NOMO-1 (cell line): ENCODE data around the gene KANK4.

Source experiments
- DNase-seq, 2 experiments: peaks; one replicate each; lab custom pipeline; 2025; ENCODE audit not compliant: unreplicated experiment in 2 of 2; lab: John Stamatoyannopoulos, UW

KANK4 gene

DNA sequence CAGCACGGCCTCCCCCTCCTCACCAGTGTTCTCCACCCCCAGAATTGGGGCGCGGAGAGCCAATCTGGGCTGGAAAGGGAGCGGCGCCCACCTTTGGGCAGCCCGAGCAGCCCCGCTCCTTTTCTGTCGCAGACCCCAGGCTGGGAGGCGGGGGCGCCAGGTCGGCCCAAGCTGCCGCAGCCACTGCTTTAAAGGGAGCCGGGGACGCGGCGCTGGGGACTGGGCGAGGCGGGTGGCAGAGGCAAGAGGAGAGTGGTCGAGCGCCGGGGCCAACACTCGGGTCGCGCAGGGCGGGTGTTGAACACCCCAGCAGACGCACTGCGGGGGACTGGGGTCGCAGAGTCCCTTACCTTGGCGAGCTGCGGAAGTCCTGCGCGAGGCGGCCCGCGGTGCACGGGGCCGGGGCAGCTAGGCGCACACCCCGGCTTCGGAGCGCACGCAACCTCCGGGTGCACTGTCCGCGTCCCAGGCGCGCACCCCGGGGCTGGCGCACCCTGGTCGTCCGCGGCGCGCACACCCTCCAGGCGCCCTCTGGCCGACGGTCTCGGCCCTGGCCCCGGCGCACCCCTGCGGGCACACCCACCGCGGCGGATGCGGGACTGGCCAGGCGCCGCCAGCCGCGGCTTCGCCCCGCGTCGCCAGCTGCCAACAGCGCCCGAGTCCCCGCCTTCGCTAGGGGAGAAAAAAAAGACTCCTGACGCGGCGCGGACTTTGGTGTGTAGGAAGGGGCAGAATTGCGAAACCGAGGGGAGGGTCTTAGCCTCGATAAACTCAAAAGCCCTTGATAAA lies at the start of gene KANK4:
Gene KANK4 (minus strand): TSS at position 679 of the 789 bp plus-strand sequence. CDS start 37,870 bp downstream, outside the sequence.
- DNase-seq = no peak

DNA sequence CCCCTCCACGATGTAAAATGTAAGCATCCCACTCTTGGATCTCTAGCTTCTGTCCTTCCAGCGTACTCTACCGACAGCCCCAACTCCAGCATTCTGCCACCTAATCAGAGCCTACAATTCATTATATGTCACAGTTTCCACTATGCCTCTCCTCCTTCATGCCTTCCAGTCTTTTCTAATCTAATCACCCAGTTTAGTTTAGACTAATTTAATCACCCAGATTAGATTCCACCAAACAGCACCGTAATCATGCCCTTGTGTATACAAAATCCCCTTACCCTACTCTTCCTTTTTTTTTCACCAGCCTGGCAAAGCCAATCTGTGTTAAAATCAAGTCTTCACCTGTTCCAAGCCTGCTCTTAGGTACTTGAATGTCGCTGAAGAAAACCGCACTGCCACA lies 49.8 kb upstream of the KANK4 start:
- no peak for DNase-seq

DNA sequence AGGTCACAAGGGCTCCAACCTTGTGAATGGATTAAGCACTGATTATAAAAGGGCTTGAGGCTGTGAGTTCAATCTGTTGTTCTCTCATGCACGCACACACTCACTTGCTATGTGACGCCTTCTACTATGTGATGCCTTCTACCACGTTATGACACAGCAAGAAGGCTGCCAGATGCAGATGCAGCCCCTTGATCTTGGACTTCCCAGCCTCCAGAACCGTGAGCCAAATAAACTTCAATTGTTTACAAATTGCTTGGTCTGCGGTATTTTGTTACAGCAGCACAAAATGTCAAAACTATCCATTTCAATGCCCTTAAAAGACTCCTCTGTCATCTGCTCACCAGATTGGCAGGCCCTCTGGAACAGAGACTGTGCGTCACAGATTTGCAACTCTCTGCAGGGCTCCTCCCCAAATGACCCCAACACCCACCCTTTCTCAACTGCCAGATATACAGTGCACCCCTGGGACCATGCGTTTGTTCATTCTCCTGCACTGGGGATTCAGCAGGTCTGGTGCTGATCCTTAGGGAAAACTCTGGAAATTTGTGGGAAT lies 47.8 kb upstream of the KANK4 start:
- no peak for DNase-seq

DNA sequence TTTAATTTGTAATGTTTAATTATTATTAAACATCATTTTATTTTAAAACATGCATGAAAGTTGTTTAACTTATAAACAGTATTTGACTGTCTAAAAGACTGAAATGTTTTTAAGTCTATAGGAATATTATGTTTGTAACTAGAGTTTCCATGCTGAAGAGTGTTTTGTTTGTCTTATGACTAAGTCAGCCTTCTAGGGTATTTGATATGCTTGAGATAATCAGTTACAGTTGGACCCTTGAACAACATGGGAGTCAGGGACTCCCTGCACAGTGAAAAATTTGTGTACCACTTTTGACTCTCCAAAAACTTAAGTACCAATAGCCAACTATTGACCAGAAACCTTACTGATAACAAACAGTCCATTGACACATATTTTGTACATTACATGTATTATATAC lies 45.5 kb upstream of the KANK4 start:
- no peak for DNase-seq

GRCh38 chr1:62362926-62363325 lies 43.7 kb upstream of the KANK4 start:
- no peak for DNase-seq

DNA sequence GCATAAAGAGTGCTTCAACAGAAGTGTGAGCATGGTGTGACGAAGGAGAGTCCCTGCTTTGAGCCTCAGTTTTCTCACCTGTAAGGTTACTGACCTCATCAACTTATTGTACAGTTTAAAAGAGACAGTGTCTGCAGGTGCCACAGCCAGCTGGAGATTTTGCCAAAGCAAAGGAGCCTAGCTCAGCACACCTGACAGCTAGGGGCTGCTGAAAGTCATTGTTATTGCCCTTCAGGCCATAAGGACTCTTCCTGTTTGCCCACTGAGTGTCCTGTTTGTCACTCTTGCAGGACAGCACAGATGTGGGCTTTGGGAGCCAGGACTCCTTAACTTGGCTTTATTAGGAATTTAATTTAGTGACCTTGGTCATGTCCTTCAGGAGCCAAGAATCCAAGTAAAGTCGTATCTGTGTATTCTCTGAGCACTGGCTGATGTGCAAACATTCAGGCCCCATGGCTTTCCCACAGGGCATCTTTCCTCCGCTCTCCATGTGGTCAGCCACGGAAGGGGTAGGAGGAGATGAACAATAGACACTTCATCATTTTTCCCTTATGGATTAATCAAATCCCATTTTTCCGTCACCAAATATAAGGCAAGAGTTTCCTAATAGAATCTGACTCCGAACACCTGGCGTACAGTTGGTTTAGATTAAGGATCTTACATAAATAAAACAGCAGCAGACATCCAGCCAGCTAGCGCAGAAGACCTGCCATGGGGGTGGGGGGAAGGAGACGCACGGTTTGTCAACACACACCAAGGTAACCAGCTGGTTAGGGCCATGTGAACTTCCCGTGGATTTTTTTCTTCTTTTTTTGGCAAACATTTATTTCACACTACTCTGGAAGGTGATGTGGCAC lies 43.1 kb upstream of the KANK4 start:
- no peak for DNase-seq

GRCh38 chr1:62361431-62361830 lies 42.2 kb upstream of the KANK4 start:
- DNase-seq = no peak

- no peak for DNase-seq
These were observed 39.6 kb upstream of the KANK4 start for GRCh38 chr1:62358665-62359373.

DNA sequence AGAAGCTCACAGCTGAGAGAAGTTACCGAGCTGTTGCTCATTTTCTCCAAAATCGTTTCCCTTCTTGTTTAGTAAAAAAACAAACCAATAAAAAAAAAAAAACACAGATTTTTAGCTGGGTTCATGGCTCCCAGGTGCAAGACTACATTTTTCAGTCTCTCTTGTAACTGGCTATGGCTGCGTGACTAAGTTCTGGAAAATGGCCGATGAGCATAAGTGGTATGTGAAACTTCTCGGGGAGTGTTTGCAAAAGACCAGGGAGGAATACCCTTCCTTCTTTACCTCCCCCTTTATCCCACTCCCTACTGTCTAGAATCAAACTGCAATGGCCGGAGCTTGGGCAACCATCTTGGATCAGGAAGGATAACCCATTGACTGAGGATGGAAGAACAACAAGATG lies 38.7 kb upstream of the KANK4 start:
- no peak for DNase-seq

DNA sequence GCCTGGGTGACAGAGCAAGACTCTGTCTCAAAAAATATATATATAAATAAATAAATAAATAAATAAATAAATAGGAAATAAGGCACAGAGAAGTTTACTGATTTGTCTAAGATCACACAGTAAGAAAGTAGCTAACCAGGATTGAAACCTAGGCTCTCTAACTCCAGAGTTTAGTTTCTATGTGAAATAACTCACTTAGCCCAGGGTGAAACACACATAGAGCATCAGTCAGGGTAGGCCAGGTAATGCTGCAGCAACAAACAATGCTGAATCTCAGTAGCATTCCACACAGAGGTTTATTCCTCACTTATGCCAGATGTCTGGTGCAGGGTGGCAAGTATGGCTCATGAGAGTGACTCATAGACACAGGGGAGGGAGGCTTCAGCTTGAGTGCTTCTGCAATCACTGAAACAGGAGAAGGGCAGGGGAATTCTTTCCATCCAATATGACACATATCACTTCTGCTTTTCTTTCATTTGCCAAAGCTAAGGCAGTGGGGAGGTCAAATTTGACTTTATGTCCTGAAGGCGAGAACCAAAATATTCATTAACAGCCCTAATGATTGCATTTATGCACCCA lies 37.1 kb upstream of the KANK4 start:
- DNase-seq = peak; percentile 43 to 85

DNA sequence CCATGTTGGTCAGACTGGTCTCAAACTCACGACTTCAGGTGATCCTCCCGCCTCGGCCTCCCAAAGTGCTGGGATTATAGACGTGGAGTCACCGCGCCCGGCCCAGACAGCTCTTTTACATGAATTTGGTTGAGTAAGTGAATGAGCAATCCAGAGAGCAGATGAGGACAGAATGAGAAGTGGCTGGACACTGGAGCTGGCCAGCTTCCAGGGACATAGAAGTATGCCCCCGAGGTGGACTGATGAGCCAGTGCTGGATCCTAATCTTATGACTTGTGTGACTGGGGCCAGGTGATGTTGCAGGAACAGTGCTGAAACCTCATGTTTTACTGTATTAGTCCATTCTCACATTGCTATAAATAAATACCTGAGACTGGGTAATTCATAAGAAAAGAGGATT lies 35.9 kb upstream of the KANK4 start:
- DNase-seq = no peak

GRCh38 chr1:62353853-62354252 lies 34.6 kb upstream of the KANK4 start:
- DNase-seq = no peak

GRCh38 chr1:62352387-62352786 lies 33.2 kb upstream of the KANK4 start:
- peak; percentile 58 to 82 for DNase-seq

- no peak for DNase-seq
These were observed 30.4 kb upstream of the KANK4 start for GRCh38 chr1:62349470-62350233.

DNA sequence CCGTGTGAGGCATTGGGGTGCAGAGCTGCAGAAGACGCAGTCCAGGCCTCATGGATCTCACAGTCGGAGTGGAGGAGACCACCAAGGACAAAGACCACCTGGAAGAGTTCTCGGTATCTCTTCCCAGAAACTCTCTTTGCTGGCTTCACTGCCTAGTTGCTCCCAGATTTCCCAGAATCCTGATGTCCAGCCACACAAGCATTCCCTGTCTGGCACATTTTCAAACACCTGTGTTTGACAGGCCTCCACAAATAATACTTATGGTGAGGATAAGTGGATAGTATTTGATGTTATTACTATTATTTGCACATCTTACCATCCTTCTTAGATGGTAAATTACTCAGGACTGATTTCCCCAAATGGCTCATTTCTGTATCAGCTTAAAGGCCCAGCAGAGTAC lies 27.7 kb upstream of the KANK4 start:
- no peak for DNase-seq

GRCh38 chr1:62343911-62344310 lies 24.7 kb upstream of the KANK4 start:
- no peak for DNase-seq

DNA sequence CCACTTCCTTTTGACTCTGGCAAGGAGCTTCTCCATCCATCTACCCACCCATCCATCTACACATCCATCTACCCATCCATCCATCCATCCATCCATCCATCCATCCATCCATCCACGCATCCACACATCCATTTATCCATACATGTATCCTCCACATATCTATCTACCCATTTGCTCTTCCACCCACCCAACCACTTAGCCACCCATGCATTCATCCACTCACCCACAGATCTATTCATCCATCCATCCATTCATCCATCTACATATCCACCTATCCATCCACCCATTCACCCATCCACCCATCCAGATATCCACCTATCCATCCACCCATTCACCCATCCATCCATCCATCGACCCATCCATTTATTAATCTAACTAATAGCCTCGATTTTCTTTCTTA lies 23.0 kb upstream of the KANK4 start:
- no peak for DNase-seq

GRCh38 chr1:62341615-62342014 lies 22.4 kb upstream of the KANK4 start:
- no peak for DNase-seq

- no peak for DNase-seq
These were observed 21.9 kb upstream of the KANK4 start for GRCh38 chr1:62341089-62341488.
